Measurements from ENCODE around the gene PTPN13.

The PTPN13 gene

DNA sequence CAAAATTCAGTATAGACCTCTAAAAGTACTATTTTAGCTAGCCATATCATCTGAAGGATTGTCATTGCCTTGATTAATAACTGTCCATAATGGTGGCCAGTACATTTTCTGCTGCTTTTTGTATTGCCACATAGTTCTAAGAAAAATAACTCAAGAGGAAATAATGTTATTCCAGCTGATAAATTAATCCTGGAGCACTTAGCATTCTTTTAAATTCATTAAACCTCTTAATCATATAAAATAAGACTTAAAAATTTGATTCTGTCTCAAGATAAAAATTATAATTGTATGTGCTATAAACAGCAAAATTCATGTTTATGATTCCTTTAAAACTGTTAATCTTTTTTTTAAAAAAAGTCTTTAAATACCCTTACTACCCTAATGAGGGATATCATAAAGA, 12.7 kb downstream of the PTPN13 start:
- Histone ChIP-seq H3K27me3 (ENCODE audit: control insufficient read depth in 3 of 3, insufficient read depth in 3 of 3, low read depth in 1 of 3, low read length in 3 of 3) (no peaks in the 10 kb centered on the region), H4K8ac (ENCODE audit: low read depth, low read length) (no peak overlapping the region), H2BK12ac (ENCODE audit: low read length) (no peak overlapping the region), H3K18ac (ENCODE audit: low read length) (no peak overlapping the region), H3K23ac (ENCODE audit: low read depth, low read length, poor library complexity) (no peak overlapping the region), H2BK120ac (ENCODE audit: low read depth, low read length) (no peak overlapping the region), H2AK5ac (ENCODE audit: low read depth, low read length) (no peak overlapping the region), H3K4me1 (ENCODE audit: control insufficient read depth in 2 of 2, insufficient read depth in 1 of 2, low read depth in 1 of 2, low read length in 2 of 2) (peaks cover 5 to 10% of the 10 kb centered on the region in 2 donors), H2BK15ac (ENCODE audit: low read length) (no peak overlapping the region), H3K79me1 (ENCODE audit: low read depth, low read length) (peaks cover 2% of the 10 kb centered on the region), H3K9ac (ENCODE audit: low read depth, low read length, poor library complexity) (no peak overlapping the region), H2AFZ (ENCODE audit: low read length) (no peak overlapping the region), H4K91ac (ENCODE audit: low read depth, low read length, poor library complexity) (no peak overlapping the region), H3K4me2 (ENCODE audit: insufficient read depth, low read length, poor library complexity, severe bottlenecking) (no peak overlapping the region), H3K4me3 (ENCODE audit: low read length in 2 of 2) (no peak overlapping the region), H2BK5ac (ENCODE audit: low read length) (no peak overlapping the region), H3K36me3 (replicated peaks in 1 of 2; ENCODE audit: control insufficient read depth in 2 of 2, insufficient read depth in 2 of 2, low read length in 2 of 2) (peaks cover 0 to 22% of the 10 kb centered on the region in 2 donors), H3K27ac (replicated peaks; ENCODE audit: low read length) (no peak overlapping the region), H3K14ac (ENCODE audit: low read length) (no peak overlapping the region), H3K4ac (ENCODE audit: low read length) (no peak overlapping the region), H3K9me3 (replicated peaks in 1 of 2; ENCODE audit: control insufficient read depth in 2 of 2, insufficient read depth in 1 of 2, low read depth in 1 of 2, low read length in 2 of 2) (peaks cover 0 to 8% of the 10 kb centered on the region in 2 donors)
- DNase-seq (ENCODE audit: low spot score): no peak

DNA sequence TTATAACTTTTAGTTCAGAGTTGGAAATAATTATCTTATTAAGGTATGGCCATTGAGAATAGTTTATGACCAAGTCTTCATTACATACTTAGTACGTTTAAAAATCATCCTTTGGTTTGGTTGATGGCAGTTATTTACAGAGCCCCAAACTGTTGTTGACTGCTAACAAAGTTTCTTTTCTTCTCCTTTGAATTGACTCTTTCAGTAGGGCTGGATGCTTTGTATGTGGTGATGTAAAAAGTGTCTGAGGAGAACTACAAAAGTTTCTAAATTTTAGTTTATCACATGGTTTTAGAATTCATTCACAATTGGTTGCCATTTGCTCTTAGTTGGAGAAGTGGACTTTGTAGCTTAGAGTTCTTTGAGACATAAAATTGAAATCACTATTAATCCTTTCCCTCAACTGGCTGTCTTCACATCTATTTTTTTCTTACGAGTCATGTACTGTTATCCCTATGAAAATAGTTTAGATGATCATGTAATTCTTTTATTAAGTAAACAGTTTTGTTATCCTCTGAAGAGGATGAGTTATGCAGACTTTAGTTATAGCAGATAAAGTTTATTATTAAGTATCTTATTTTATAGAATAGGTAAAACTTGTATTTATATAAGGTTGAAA, 14.8 kb downstream of the PTPN13 start:
- DNase-seq (ENCODE audit: low spot score): no peak
- H2BK5ac ChIP-seq (ENCODE audit: low read length): no peak overlapping the region
- H2BK120ac ChIP-seq (ENCODE audit: low read depth, low read length): no peak overlapping the region
- peaks cover 2% of the 10 kb centered on the region for H3K79me1 ChIP-seq (ENCODE audit: low read depth, low read length)
- H4K8ac ChIP-seq (ENCODE audit: low read depth, low read length): no peak overlapping the region
- H3K27me3 ChIP-seq (ENCODE audit: control insufficient read depth in 3 of 3, insufficient read depth in 3 of 3, low read depth in 1 of 3, low read length in 3 of 3): no peaks in the 10 kb centered on the region
- H3K18ac ChIP-seq (ENCODE audit: low read length): no peak overlapping the region
- no peak overlapping the region for H3K9ac ChIP-seq (ENCODE audit: low read depth, low read length, poor library complexity)
- H3K4me2 ChIP-seq (ENCODE audit: insufficient read depth, low read length, poor library complexity, severe bottlenecking): no peak overlapping the region
- H2AFZ ChIP-seq (ENCODE audit: low read length): no peak overlapping the region
- peaks cover 0 to 17% of the 10 kb centered on the region in 2 donors for H3K9me3 ChIP-seq (replicated peaks in 1 of 2; ENCODE audit: control insufficient read depth in 2 of 2, insufficient read depth in 1 of 2, low read depth in 1 of 2, low read length in 2 of 2)
- peaks cover 5 to 10% of the 10 kb centered on the region in 2 donors for H3K4me1 ChIP-seq (ENCODE audit: control insufficient read depth in 2 of 2, insufficient read depth in 1 of 2, low read depth in 1 of 2, low read length in 2 of 2)
- H3K36me3 ChIP-seq (replicated peaks in 1 of 2; ENCODE audit: control insufficient read depth in 2 of 2, insufficient read depth in 2 of 2, low read length in 2 of 2): peaks cover 0 to 16% of the 10 kb centered on the region in 2 donors
- H3K4ac ChIP-seq (ENCODE audit: low read length): no peak overlapping the region
- no CpG with 5 or more reads among the region's 2 CpGs for WGBS, 2 donors (ENCODE audit: extremely low coverage in 2 of 2, insufficient read length in 2 of 2, insufficient replicate concordance in 1 of 2)
- H3K23ac ChIP-seq (ENCODE audit: low read depth, low read length, poor library complexity): no peak overlapping the region
- H3K27ac ChIP-seq (replicated peaks; ENCODE audit: low read length): no peak overlapping the region
- no peak overlapping the region for H2BK12ac ChIP-seq (ENCODE audit: low read length)
- no peak overlapping the region for H3K14ac ChIP-seq (ENCODE audit: low read length)
- H2BK15ac ChIP-seq (ENCODE audit: low read length): no peak overlapping the region
- no peak overlapping the region for H2AK5ac ChIP-seq (ENCODE audit: low read depth, low read length)
- no peak overlapping the region for H3K4me3 ChIP-seq (ENCODE audit: low read length in 2 of 2)
- no peak overlapping the region for H4K91ac ChIP-seq (ENCODE audit: low read depth, low read length, poor library complexity)

DNA sequence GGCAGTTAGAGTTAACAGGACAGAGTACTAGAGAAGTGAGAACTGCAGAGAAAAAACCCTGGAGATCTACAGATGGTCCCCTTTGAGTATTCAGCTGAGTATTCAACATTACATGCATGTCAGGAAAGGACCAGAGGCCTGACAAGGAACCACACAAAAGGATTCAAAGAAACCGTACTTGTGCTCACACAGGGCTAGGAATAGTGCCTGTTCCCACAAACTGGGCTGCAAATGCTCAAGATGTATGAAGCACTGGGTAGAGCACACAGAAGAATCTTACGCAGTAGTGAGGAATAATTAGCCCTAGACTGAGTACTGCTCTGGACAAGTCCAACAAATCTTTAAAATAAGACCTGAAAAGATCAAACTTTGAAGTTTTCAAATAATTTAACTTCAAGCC, 17.6 kb downstream of the PTPN13 start:
- H3K14ac ChIP-seq (ENCODE audit: low read length): no peak overlapping the region
- H2AFZ ChIP-seq (ENCODE audit: low read length): no peak overlapping the region
- no peaks in the 10 kb centered on the region for H3K27me3 ChIP-seq (ENCODE audit: control insufficient read depth in 3 of 3, insufficient read depth in 3 of 3, low read depth in 1 of 3, low read length in 3 of 3)
- no peak overlapping the region for H2BK5ac ChIP-seq (ENCODE audit: low read length)
- no peak overlapping the region for H3K4me2 ChIP-seq (ENCODE audit: insufficient read depth, low read length, poor library complexity, severe bottlenecking)
- H3K4me3 ChIP-seq (ENCODE audit: low read length in 2 of 2): no peak overlapping the region
- DNase-seq (ENCODE audit: low spot score): no peak
- no peak overlapping the region for H3K9ac ChIP-seq (ENCODE audit: low read depth, low read length, poor library complexity)
- no peak overlapping the region for H3K27ac ChIP-seq (replicated peaks; ENCODE audit: low read length)
- no peak overlapping the region for H4K91ac ChIP-seq (ENCODE audit: low read depth, low read length, poor library complexity)
- H3K4ac ChIP-seq (ENCODE audit: low read length): no peak overlapping the region
- no peak overlapping the region for H2BK15ac ChIP-seq (ENCODE audit: low read length)
- H3K18ac ChIP-seq (ENCODE audit: low read length): no peak overlapping the region
- no peak overlapping the region for H2AK5ac ChIP-seq (ENCODE audit: low read depth, low read length)
- peaks cover 5% of the 10 kb centered on the region for H3K79me1 ChIP-seq (ENCODE audit: low read depth, low read length)
- H2BK120ac ChIP-seq (ENCODE audit: low read depth, low read length): no peak overlapping the region
- no peak overlapping the region for H2BK12ac ChIP-seq (ENCODE audit: low read length)
- peaks cover 1 to 2% of the 10 kb centered on the region in 2 donors for H3K4me1 ChIP-seq (ENCODE audit: control insufficient read depth in 2 of 2, insufficient read depth in 1 of 2, low read depth in 1 of 2, low read length in 2 of 2)
- WGBS, 2 donors (ENCODE audit: extremely low coverage in 2 of 2, insufficient read length in 2 of 2, insufficient replicate concordance in 1 of 2): no CpG with 5 or more reads among the region's 2 CpGs
- peaks cover 0 to 20% of the 10 kb centered on the region in 2 donors for H3K9me3 ChIP-seq (replicated peaks in 1 of 2; ENCODE audit: control insufficient read depth in 2 of 2, insufficient read depth in 1 of 2, low read depth in 1 of 2, low read length in 2 of 2)
- H4K8ac ChIP-seq (ENCODE audit: low read depth, low read length): no peak overlapping the region
- peaks cover 0 to 15% of the 10 kb centered on the region in 2 donors for H3K36me3 ChIP-seq (replicated peaks in 1 of 2; ENCODE audit: control insufficient read depth in 2 of 2, insufficient read depth in 2 of 2, low read length in 2 of 2)
- no peak overlapping the region for H3K23ac ChIP-seq (ENCODE audit: low read depth, low read length, poor library complexity)

DNA sequence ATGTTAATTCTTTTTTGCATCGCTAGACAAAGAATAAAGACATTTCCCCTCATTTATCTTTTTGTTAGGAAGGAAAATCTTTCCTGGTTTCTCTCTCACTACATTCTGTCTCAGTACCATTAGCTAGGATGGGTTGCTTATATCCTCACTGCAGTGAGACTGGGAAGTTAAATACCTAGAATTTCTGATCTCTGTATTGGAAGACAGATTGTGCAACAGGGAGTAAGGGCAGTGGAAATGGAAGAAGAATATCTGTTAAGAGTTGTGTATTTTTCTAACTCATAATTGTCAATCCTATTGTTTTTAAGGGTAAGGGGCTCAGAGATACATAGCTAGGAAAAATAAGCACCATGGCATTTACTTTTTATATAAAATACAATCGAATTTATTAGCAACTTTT, 19.6 kb downstream of the PTPN13 start:
- H2AK5ac ChIP-seq (ENCODE audit: low read depth, low read length): no peak overlapping the region
- no peak overlapping the region for H3K23ac ChIP-seq (ENCODE audit: low read depth, low read length, poor library complexity)
- H3K4me3 ChIP-seq (ENCODE audit: low read length in 2 of 2): no peak overlapping the region
- no peak overlapping the region for H3K27ac ChIP-seq (replicated peaks; ENCODE audit: low read length)
- peaks cover 1 to 2% of the 10 kb centered on the region in 2 donors for H3K4me1 ChIP-seq (ENCODE audit: control insufficient read depth in 2 of 2, insufficient read depth in 1 of 2, low read depth in 1 of 2, low read length in 2 of 2)
- H3K4ac ChIP-seq (ENCODE audit: low read length): no peak overlapping the region
- peaks cover 0 to 23% of the 10 kb centered on the region in 2 donors for H3K9me3 ChIP-seq (replicated peaks in 1 of 2; ENCODE audit: control insufficient read depth in 2 of 2, insufficient read depth in 1 of 2, low read depth in 1 of 2, low read length in 2 of 2)
- WGBS, 2 donors (ENCODE audit: extremely low coverage in 2 of 2, insufficient read length in 2 of 2, insufficient replicate concordance in 1 of 2): no CpG with 5 or more reads among the region's 2 CpGs
- H3K18ac ChIP-seq (ENCODE audit: low read length): no peak overlapping the region
- peaks cover 5% of the 10 kb centered on the region for H3K79me1 ChIP-seq (ENCODE audit: low read depth, low read length)
- peaks cover 0 to 10% of the 10 kb centered on the region in 2 donors for H3K36me3 ChIP-seq (replicated peaks in 1 of 2; ENCODE audit: control insufficient read depth in 2 of 2, insufficient read depth in 2 of 2, low read length in 2 of 2)
- H2BK120ac ChIP-seq (ENCODE audit: low read depth, low read length): no peak overlapping the region
- no peak overlapping the region for H3K4me2 ChIP-seq (ENCODE audit: insufficient read depth, low read length, poor library complexity, severe bottlenecking)
- no peak overlapping the region for H4K8ac ChIP-seq (ENCODE audit: low read depth, low read length)
- no peak overlapping the region for H4K91ac ChIP-seq (ENCODE audit: low read depth, low read length, poor library complexity)
- no peak overlapping the region for H3K9ac ChIP-seq (ENCODE audit: low read depth, low read length, poor library complexity)
- no peak overlapping the region for H2BK15ac ChIP-seq (ENCODE audit: low read length)
- no peak overlapping the region for H2BK5ac ChIP-seq (ENCODE audit: low read length)
- no peaks in the 10 kb centered on the region for H3K27me3 ChIP-seq (ENCODE audit: control insufficient read depth in 3 of 3, insufficient read depth in 3 of 3, low read depth in 1 of 3, low read length in 3 of 3)
- no peak overlapping the region for H2BK12ac ChIP-seq (ENCODE audit: low read length)
- H3K14ac ChIP-seq (ENCODE audit: low read length): no peak overlapping the region
- no peak for DNase-seq (ENCODE audit: low spot score)
- H2AFZ ChIP-seq (ENCODE audit: low read length): no peak overlapping the region

Data from neuronal stem cell (in vitro differentiated cells).